SW480 (cell line): ENCODE data around the gene PIP5K1C.
"Not testable (repeated sequence)": the region's sequence is repeated elsewhere in the genome, so short reads cannot be mapped to it uniquely, and the experiment has no call there.

Experiments
- DNase-seq: peaks from one replicate; pipeline ENCODE4 v3.0.0-alpha.2; 2016; ENCODE audit warnings: low spot score

Gene PIP5K1C

DNA sequence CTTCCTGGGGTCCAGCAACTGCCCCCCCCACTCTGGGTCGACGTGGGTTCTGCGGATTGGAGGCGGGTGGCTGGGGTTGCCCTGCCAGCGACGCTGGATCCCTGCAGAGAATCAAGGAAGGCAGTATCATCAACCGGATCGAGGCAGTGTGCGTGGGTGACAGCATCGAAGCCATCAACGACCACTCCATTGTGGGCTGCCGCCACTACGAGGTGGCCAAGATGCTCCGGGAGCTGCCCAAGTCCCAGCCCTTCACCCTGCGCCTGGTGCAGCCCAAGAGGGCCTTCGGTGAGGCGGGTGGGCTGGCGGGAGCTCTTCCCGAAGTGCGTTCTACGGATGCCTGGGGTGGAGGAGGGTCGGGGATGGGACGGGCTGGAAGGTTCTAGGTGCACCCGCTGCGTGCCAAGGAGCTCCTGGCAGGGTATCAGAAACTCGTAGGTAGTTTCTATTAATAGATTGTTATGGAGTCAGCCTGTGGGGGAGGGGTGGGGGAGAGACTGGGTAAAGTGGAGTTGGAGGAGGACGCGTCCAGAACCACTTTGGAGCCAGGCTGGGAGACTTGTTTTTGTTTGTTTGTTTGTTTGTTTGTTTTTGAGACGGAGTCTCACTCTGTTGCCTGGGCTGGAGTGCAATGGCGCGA, 113.4 kb downstream of the PIP5K1C start:
- no peak for DNase-seq

DNA sequence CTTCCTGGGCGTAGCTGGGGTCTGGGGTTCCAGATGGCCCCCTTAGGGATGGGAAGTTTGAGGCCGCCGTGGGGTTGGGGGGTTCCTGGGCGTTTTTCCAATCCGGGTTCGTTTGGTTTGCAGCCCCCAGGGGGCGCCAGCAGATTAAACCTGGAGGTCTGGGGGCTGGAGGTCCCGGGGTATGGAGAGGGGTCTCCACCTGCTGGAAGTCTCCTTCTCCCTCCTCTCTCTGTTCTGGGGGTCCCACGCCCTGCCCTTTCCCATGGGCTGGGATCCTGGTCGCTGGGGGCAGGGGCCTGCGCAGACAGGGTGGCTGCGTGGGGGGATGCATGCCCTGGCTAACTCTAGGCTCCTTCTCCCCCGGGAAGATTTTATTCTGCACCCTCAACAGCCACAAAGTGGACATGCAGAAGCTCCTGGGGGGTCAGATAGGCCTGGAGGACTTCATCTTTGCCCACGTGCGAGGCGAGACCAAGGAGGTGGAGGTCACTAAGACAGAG, 114.1 kb downstream of the PIP5K1C start:
- no peak for DNase-seq

DNA sequence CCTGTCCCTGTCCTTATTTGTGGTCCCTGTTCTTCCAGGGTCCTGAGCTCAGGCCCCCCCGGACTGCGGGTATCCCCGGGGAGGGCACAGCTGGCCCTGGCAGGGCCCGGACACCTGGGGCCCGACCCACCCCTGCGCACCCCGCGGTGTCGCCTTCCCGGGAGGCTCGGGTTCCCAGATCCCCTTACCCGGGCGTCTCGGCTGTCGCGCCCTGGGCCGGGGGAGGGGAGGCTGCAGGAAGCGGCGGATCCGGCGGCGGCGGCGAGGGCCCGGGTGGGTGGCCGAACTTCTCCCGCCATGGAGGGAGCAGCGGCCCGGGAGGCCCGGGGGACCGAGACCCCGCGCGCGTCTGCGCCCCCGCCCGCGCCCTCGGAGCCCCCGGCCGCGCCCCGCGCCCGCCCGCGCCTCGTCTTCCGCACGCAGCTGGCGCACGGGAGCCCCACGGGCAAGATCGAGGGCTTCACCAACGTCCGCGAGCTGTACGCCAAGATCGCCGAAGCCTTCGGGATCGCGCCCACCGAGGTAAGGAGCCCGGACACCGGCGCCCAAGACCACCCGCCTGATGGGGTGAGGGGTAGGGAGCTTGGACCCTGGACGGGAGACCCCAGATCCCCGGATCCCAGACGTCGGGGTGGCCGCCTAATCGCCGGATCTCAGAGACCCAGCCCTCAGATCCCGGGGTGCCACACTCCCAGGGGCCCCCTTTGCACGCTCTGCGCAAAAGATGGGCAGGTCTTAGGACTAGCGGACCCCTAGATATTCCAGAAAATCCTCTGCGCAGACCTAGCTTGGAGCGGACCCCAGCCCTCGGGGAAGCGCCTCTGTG, 114.8 kb downstream of the PIP5K1C start, which contains the start of gene GIPC3:
Gene GIPC3, plus strand, starts transcription at position 178 of the 826 bp plus-strand sequence. Its CDS starts 120 bp downstream, at position 298.
- no peak for DNase-seq

DNA sequence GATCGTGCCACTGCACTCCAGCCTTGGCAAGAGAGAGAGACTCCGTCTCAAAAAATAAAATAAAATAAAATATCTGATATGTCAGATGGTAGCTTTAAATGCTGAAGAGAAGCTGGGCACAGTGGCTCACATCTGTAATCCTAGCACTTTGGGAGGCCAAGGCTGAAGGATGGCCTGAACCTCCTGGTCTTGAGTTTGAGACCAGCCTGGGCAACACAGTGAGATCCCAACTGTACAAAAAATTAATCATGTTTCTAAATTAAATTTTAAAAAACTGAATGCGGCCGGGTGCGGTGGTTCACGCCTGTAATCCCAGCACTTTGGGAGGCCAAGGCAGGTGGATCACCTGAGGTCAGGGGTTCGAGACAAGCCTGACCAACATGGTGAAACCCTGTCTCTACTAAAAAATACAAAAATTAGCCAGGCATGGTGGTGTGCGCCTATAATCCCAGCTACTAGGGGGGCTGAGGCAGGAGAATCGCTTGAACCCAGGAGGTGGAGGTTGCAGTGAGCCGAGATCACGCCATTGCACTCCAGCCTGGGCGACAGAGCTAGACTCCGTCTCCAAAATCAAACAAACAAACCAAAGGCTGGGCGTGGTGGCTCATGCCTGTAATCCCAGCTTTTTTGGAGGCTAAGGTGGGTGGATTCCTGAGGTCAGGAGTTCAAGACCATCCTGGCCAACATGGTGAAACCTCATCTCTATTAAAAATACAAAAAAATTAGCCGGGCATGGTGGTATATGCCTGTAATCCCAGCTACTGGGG, 116.0 kb downstream of the PIP5K1C start:
- DNase-seq = not testable (repeated sequence)

DNA sequence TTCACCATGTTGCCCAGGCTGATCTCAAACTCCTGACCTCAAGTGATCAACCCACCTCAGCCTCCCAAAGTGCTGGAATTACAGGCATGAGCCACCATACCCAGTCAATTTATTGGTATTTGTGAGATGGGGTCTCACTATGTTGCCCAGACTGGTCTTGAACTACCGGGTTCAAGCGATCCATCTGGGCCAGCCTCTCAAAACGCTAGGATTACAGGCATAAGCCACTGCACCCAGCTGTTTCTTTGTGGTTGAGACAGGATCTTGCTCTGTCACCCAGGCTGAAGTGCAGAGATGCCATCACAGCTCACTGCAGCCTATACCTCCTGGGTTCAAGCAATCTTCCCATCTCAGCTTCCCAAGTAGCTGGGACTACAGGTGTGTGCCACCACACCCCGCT, 118.5 kb downstream of the PIP5K1C start:
- DNase-seq = not testable (repeated sequence)
